ENCODE measurements around the gene PVALEF.
"Not testable (repeated sequence)": the region's sequence is repeated elsewhere in the genome, so short reads cannot be mapped to it uniquely, and the experiment has no call there.

PVALEF gene

GRCh38 chr17:81147701-81148100 is 17.6 kb upstream of the PVALEF start:
- no peak for DNase-seq

- no peak for DNase-seq
Measured at GRCh38 chr17:81148571-81148970, 16.7 kb upstream of the PVALEF start.

- DNase-seq, result no peak
Measured at GRCh38 chr17:81148986-81149533, 16.2 kb upstream of the PVALEF start.

- no peak for DNase-seq
Measured at GRCh38 chr17:81150377-81151077, 14.8 kb upstream of the PVALEF start.

GRCh38 chr17:81151278-81151677 is 14.0 kb upstream of the PVALEF start:
- DNase-seq, result no peak

- DNase-seq, result no peak
Measured at GRCh38 chr17:81152288-81152828, 12.9 kb upstream of the PVALEF start.

GRCh38 chr17:81153340-81153803 is 11.9 kb upstream of the PVALEF start:
- no peak for DNase-seq

GRCh38 chr17:81154016-81154415 is 11.3 kb upstream of the PVALEF start:
- not testable (repeated sequence) for DNase-seq

- no peak for DNase-seq
Measured at GRCh38 chr17:81154961-81155360, 10.3 kb upstream of the PVALEF start.

- no peak for DNase-seq
Measured at GRCh38 chr17:81156866-81157805, 8.2 kb upstream of the PVALEF start.

- DNase-seq, result no peak
Measured at GRCh38 chr17:81157848-81158687, 7.2 kb upstream of the PVALEF start.

- no peak for DNase-seq
Measured at GRCh38 chr17:81158688-81159590, 6.4 kb upstream of the PVALEF start.

- no peak for DNase-seq
Measured at GRCh38 chr17:81159611-81160265, 5.6 kb upstream of the PVALEF start.

GRCh38 chr17:81160306-81160705 is 5.0 kb upstream of the PVALEF start:
- no peak for DNase-seq

- DNase-seq, result no peak
Measured at GRCh38 chr17:81160747-81161453, 4.4 kb upstream of the PVALEF start.

GRCh38 chr17:81161536-81161935 is 3.8 kb upstream of the PVALEF start:
- DNase-seq, result no peak

- DNase-seq, result no peak
Measured at GRCh38 chr17:81161972-81162371, 3.3 kb upstream of the PVALEF start.

- DNase-seq, result no peak
Measured at GRCh38 chr17:81162491-81162890, 2.8 kb upstream of the PVALEF start.

- DNase-seq, result no peak
Measured at GRCh38 chr17:81163051-81163695, 2.1 kb upstream of the PVALEF start.

Measured in stimulated activated CD4-positive, alpha-beta T cell treated with anti-CD3 and anti-CD28 coated beads, Interleukin-12 subunit alpha, Interleukin-12 subunit beta, amount 100 ng/mL, for 4 hours (primary cell).